Sigmoid colon (tissue), 7 donors: Measurements from ENCODE around the gene UBE2H. TPM values are rescaled to one million over a fixed set of nuclear protein-coding genes. Genes with fewer than 3 reads are reported as not detected.
A peak's percentile ranks its signal among the peaks of the same experiment; 100 is the strongest.
"Not testable (repeated sequence)": the region's sequence is repeated elsewhere in the genome, so short reads cannot be mapped to it uniquely, and the experiment has no call there.

Experiments
- DNase-seq: peaks from one replicate; pipeline ENCODE4 v3.0.0-alpha.2; 2019
- H3K27ac ChIP-seq, 4 donors: fragments of 200-600 bp; sonication (generic); one replicate each; pipeline ENCODE4 v1.5.1; 2016 to 2019; ENCODE audit warnings: mild to moderate bottlenecking in 1 of 4
- H3K27me3 ChIP-seq, 3 donors: fragments of 200-600 bp; sonication (generic); one replicate each; pipeline ENCODE4 v1.5.1; 2019; ENCODE audit warnings: mild to moderate bottlenecking in 1 of 3
- H3K36me3 ChIP-seq, 4 donors: fragments of 200-600 bp; sonication (generic); one replicate each; pipeline ENCODE4 v1.5.1; 2016 to 2019
- H3K4me1 ChIP-seq, 4 donors: fragments of 200-600 bp; sonication (generic); one replicate each; pipeline ENCODE4 v1.5.1; 2017 to 2019
- H3K4me3 ChIP-seq, 4 donors: fragments of 200-600 bp; sonication (generic); one replicate each; pipeline ENCODE4 v1.5.1; 2017 to 2019; ENCODE audit warnings: mild to moderate bottlenecking in 2 of 4, moderate library complexity in 1 of 4
- H3K9me3 ChIP-seq, 4 donors: fragments of 200-600 bp in 3 of 4; sonication (generic) in 3 of 4; one replicate each; pipeline versions ENCODE4 v1.5.1 to v1.6.1; 2013 to 2019
- CTCF ChIP-seq, 4 experiments: fragments of 450-650 bp in 3 of 4; fragments of 200-600 bp in 1 of 4; IDR thresholded peaks; one replicate each; pipeline ENCODE4 v1.5.1; 2016 to 2019; ENCODE audit warnings: antibody characterized with exemption in 4 of 4, mild to moderate bottlenecking in 3 of 4, moderate library complexity in 2 of 4
- EP300 ChIP-seq, 4 donors: sonication (generic); formaldehyde crosslinking; IDR thresholded peaks; one replicate each; pipeline ENCODE4 v1.6.1; 2017; ENCODE audit warnings: antibody characterized with exemption in 4 of 4
- POLR2A ChIP-seq, 2 donors: fragments of 450-650 bp; IDR thresholded peaks; one replicate each; pipeline ENCODE4 v1.6.1; 2016; ENCODE audit warnings: antibody characterized with exemption in 2 of 2, mild to moderate bottlenecking in 2 of 2, moderate library complexity in 2 of 2
- POLR2AphosphoS5 ChIP-seq, 4 donors: sonication (generic); formaldehyde crosslinking; IDR thresholded peaks; one replicate each; pipeline ENCODE4 v1.6.1; 2017; ENCODE audit warnings: antibody characterized with exemption in 4 of 4
- WGBS, 2 donors: extraction: QIAGEN DNeasy Blood & Tissue Kit; methylation state at CpG; one replicate each; pipeline ENCODE4 v1.1.7; 2013; 5-methylcytosine and 5-hydroxymethylcytosine counted together
- intact Hi-C: fragments of 100-400 bp; cut with DNase I; formaldehyde crosslinking; loops from one replicate; pipeline ENCODE4 v1.15.1; 2023
- polyA plus RNA-seq, 3 donors: library from polyadenylated mRNA; stranded (reverse); fragments of 200-250 nt; gene quantifications; one replicate each; pipeline ENCODE4 v1.2.3, GENCODE V29; 2013
- total RNA-seq, 4 donors: library from RNA; depleted of rRNA; stranded (reverse); fragments of >200 nt; gene quantifications; one replicate each; pipeline ENCODE4 v1.1.0, GENCODE V29; 2016
- donor health status: healthy with polysubstance abuse.
- donor health status: Bipolar disorder and iron deficiency.
- donor health status: healthy.

The UBE2H gene
- total and polyA plus RNA-seq, 7 donors = 20.4 to 99.7 (median 68.8) TPM

GRCh38 chr7:129902788-129903422 lies 49.9 kb downstream of the UBE2H start:
- no peak overlapping the region for H3K27ac ChIP-seq
- H3K4me1 ChIP-seq = peaks cover 0 to 35% (median 31%) of the 10 kb centered on the region in 4 donors
- no peak for DNase-seq
- no peaks in the 10 kb centered on the region for H3K27me3 ChIP-seq
- no peak for TF ChIP-seq CTCF (IDR thresholded peaks at IDR 0.05)
- no peak for TF ChIP-seq POLR2A (IDR thresholded peaks at IDR 0.05)
- no peak for TF ChIP-seq EP300 (IDR thresholded peaks at IDR 0.05)
- H3K9me3 ChIP-seq = no peaks in the 10 kb centered on the region
- WGBS, 2 donors = 83 to 95% methylated on average over 8 of the region's 8 CpGs
- peaks cover 0 to 17% (median 4%) of the 10 kb centered on the region in 4 donors for H3K36me3 ChIP-seq
- H3K4me3 ChIP-seq = no peak overlapping the region
- intact Hi-C loops = no loop called here

GRCh38 chr7:129898502-129899160 lies 54.1 kb downstream of the UBE2H start:
- intact Hi-C loops = no loop called here
- Histone ChIP-seq H3K4me3 (no peak overlapping the region), H3K27ac (no peak overlapping the region), H3K36me3 (peaks cover 0 to 20% (median 4%) of the 10 kb centered on the region in 4 donors), H3K4me1 (peaks cover 0 to 40% (median 34%) of the 10 kb centered on the region in 4 donors), H3K27me3 (no peaks in the 10 kb centered on the region), H3K9me3 (no peaks in the 10 kb centered on the region)
- DNase-seq = no peak
- 84 to 86% methylated on average over 5 of the region's 5 CpGs for WGBS, 2 donors
- TF ChIP-seq CTCF (IDR thresholded peaks at IDR 0.05) (no peak), EP300 (IDR thresholded peaks at IDR 0.05) (peak in 1 of 4 donors; percentile 35), POLR2A (IDR thresholded peaks at IDR 0.05) (no peak)

GRCh38 chr7:129898007-129898406 lies 54.8 kb downstream of the UBE2H start:
- Histone ChIP-seq H3K27ac (no peak overlapping the region), H3K36me3 (peaks cover 0 to 15% (median 4%) of the 10 kb centered on the region in 4 donors), H3K9me3 (no peaks in the 10 kb centered on the region), H3K4me3 (no peak overlapping the region), H3K27me3 (no peaks in the 10 kb centered on the region), H3K4me1 (peaks cover 0 to 44% (median 33%) of the 10 kb centered on the region in 4 donors)
- intact Hi-C loops = no loop called here
- TF ChIP-seq POLR2A (IDR thresholded peaks at IDR 0.05) = no peak
- no peak for TF ChIP-seq CTCF (IDR thresholded peaks at IDR 0.05)
- TF ChIP-seq POLR2AphosphoS5 (IDR thresholded peaks at IDR 0.05) = no peak
- DNase-seq = no peak

GRCh38 chr7:129896568-129897382 lies 56.0 kb downstream of the UBE2H start:
- intact Hi-C loops = no loop called here
- Histone ChIP-seq H3K4me3 (no peak overlapping the region), H3K27ac (no peak overlapping the region), H3K27me3 (no peaks in the 10 kb centered on the region), H3K36me3 (peaks cover 0 to 13% (median 4%) of the 10 kb centered on the region in 4 donors), H3K4me1 (peaks cover 0 to 44% (median 33%) of the 10 kb centered on the region in 4 donors), H3K9me3 (no peaks in the 10 kb centered on the region)
- DNase-seq = no peak
- TF ChIP-seq CTCF (IDR thresholded peaks at IDR 0.05) (no peak), POLR2A (IDR thresholded peaks at IDR 0.05) (no peak), EP300 (IDR thresholded peaks at IDR 0.05) (no peak), POLR2AphosphoS5 (IDR thresholded peaks at IDR 0.05) (no peak)
- 91 to 95% methylated on average over 6 of the region's 6 CpGs for WGBS, 2 donors

GRCh38 chr7:129894184-129894583 lies 58.6 kb downstream of the UBE2H start:
- H3K4me1 ChIP-seq = peaks cover 0 to 54% (median 43%) of the 10 kb centered on the region in 4 donors
- H3K4me3 ChIP-seq, H3K9me3 ChIP-seq, H3K27me3 ChIP-seq, H3K27ac ChIP-seq, intact Hi-C loops, H3K36me3 ChIP-seq, DNase-seq: not testable (repeated sequence)
- 92 to 97% methylated on average over 7 of the region's 7 CpGs for WGBS, 2 donors
